H1 (cell line): ENCODE measurements around the gene NPTN. TPM values are rescaled to one million over a fixed set of nuclear protein-coding genes. Genes with fewer than 3 reads are reported as not detected.

Source experiments
- CTCF ChIA-PET: fragments of 300-600 bp; sonication (Branson Sonifier 250); formaldehyde crosslinking; loops from one replicate; lab custom pipeline; 2021; ENCODE audit not compliant: partially characterized antibody; lab: Charles Lee
- POLR2A ChIA-PET: fragments of 300-600 bp; sonication (Branson Sonifier 250); formaldehyde crosslinking; loops from one replicate; lab custom pipeline; 2021; ENCODE audit warnings: inconsistent platforms; ENCODE audit not compliant: partially characterized antibody; lab: Charles Lee
- DNase-seq, 2 experiments: peaks; one replicate each; pipeline versions ENCODE4 v3.0.0 to v3.0.0-alpha.2; 2010 to 2022; ENCODE audit warnings: low spot score in 2 of 2, low read depth in 1 of 2, mixed read lengths in 1 of 2
- FAIRE-seq: peaks from 2 replicates; lab custom pipeline; 2011; peaks lifted over from hg19 to GRCh38; lab: Jason Lieb, UNC
- H2AFZ ChIP-seq: 2 replicates; pipeline ENCODE4 v1.8.1; 2012; ENCODE audit warnings: low read length, inconsistent platforms
- H2AK5ac ChIP-seq: 2 replicates; pipeline ENCODE4 v1.6.1; 2013; ENCODE audit warnings: low read depth, low read length
- H2BK120ac ChIP-seq: replicated peaks from 2 replicates; pipeline ENCODE3; 2013; ENCODE audit warnings: low read depth, low read length, inconsistent platforms
- H2BK12ac ChIP-seq: 2 replicates; pipeline ENCODE4 v1.6.1; 2013; ENCODE audit warnings: low read depth, low read length
- H2BK15ac ChIP-seq: 2 replicates; pipeline ENCODE4 v1.6.1; 2013; ENCODE audit warnings: low read length
- H2BK20ac ChIP-seq: 2 replicates; pipeline ENCODE4 v1.6.1; 2013; ENCODE audit warnings: low read length
- H2BK5ac ChIP-seq: 2 replicates; pipeline ENCODE4 v1.6.1; 2013; ENCODE audit warnings: low read depth, low read length
- H3K14ac ChIP-seq: 2 replicates; pipeline ENCODE4 v1.6.1; 2013; ENCODE audit warnings: inconsistent platforms; ENCODE audit not compliant: insufficient read length
- H3K18ac ChIP-seq: 2 replicates; pipeline ENCODE4 v1.6.1; 2013; ENCODE audit warnings: low read length; ENCODE audit errors: extremely low read depth
- H3K23ac ChIP-seq: 2 replicates; pipeline ENCODE4 v1.6.1; 2013; ENCODE audit warnings: inconsistent platforms; ENCODE audit not compliant: insufficient read length
- H3K23me2 ChIP-seq: 2 replicates; pipeline ENCODE4 v1.6.1; 2013; ENCODE audit warnings: low read depth, low read length
- H3K27ac ChIP-seq: 2 replicates; pipeline ENCODE4 v1.6.1; 2011; ENCODE audit warnings: low read depth, low read length, inconsistent platforms
- H3K27me3 ChIP-seq, 4 experiments: replicated peaks in 1 of 4; 1 replicate in 1 of 4; 2 replicates in 3 of 4; pipeline versions ENCODE4 v1.6.1 to v1.8.1; 2011 to 2013; ENCODE audit warnings: low read length in 3 of 4, mild to moderate bottlenecking in 3 of 4, inconsistent platforms in 2 of 4, mixed read lengths in 2 of 4, moderate library complexity in 1 of 4; ENCODE audit not compliant: control insufficient read depth in 3 of 4, insufficient read depth in 3 of 4; ENCODE audit errors: extremely low read depth in 1 of 4
- H3K36me3 ChIP-seq, 4 experiments: 2 replicates each; pipeline versions ENCODE4 v1.6.1 to v1.8.1; 2011 to 2013; ENCODE audit warnings: mild to moderate bottlenecking in 4 of 4, low read length in 3 of 4, moderate library complexity in 2 of 4, control low read depth in 1 of 4, inconsistent platforms in 1 of 4; ENCODE audit not compliant: insufficient read depth in 4 of 4, control insufficient read depth in 2 of 4
- H3K4ac ChIP-seq: replicated peaks from 2 replicates; pipeline ENCODE3; 2013; ENCODE audit warnings: low read length, low read depth, mixed read lengths, inconsistent platforms; ENCODE audit not compliant: insufficient read length
- H3K4me1 ChIP-seq, 4 experiments: replicated peaks in 1 of 4; 1 replicate in 1 of 4; 2 replicates in 3 of 4; pipeline versions ENCODE4 v1.6.1 to v1.8.1; 2011 to 2013; ENCODE audit warnings: low read length in 3 of 4, inconsistent platforms in 2 of 4, mixed read lengths in 1 of 4; ENCODE audit not compliant: insufficient read depth in 4 of 4, control insufficient read depth in 3 of 4
- H3K4me2 ChIP-seq, 2 experiments: 2 replicates each; pipeline versions ENCODE4 v1.6.1 to v1.8.1; 2011 to 2013; ENCODE audit warnings: low read depth in 2 of 2, low read length in 2 of 2, control low read depth in 1 of 2, inconsistent platforms in 1 of 2, mild to moderate bottlenecking in 1 of 2; ENCODE audit not compliant: insufficient read depth in 1 of 2
- H3K4me3 ChIP-seq, 4 experiments: fragments of 200-600, 300-600 bp in 1 of 4; sonication (generic), shearing (Covaris generic), sonication (Bioruptor Twin) in 1 of 4; 2 replicates each; pipeline versions ENCODE4 v1.5.1 to v1.8.1; 2011 to 2016; ENCODE audit warnings: low read length in 4 of 4, low read depth in 3 of 4, control low read depth in 2 of 4, inconsistent platforms in 2 of 4, mild to moderate bottlenecking in 2 of 4, mixed read lengths in 1 of 4, moderate library complexity in 1 of 4; ENCODE audit not compliant: insufficient read depth in 2 of 4; ENCODE audit errors: extremely low read depth in 1 of 4
- H3K56ac ChIP-seq: replicated peaks from 2 replicates; pipeline ENCODE3; 2013; ENCODE audit warnings: low read depth, mild to moderate bottlenecking, mixed read lengths, low read length, inconsistent platforms; ENCODE audit not compliant: insufficient read length
- H3K79me1 ChIP-seq: 2 replicates; pipeline ENCODE4 v1.6.1; 2013; ENCODE audit warnings: low read depth, low read length, control low read depth
- H3K79me2 ChIP-seq, 2 experiments: 2 replicates each; pipeline versions ENCODE4 v1.6.1 to v1.8.1; 2012 to 2013; ENCODE audit warnings: low read length in 2 of 2, mild to moderate bottlenecking in 2 of 2, inconsistent platforms in 1 of 2; ENCODE audit not compliant: insufficient read depth in 2 of 2, control insufficient read depth in 1 of 2
- H3K9ac ChIP-seq, 4 experiments: replicated peaks in 1 of 4; 1 replicate in 1 of 4; 2 replicates in 3 of 4; pipeline versions ENCODE4 v1.6.1 to v1.8.1; 2011 to 2013; ENCODE audit warnings: low read depth in 3 of 4, low read length in 3 of 4, control low read depth in 2 of 4, mild to moderate bottlenecking in 2 of 4, moderate library complexity in 2 of 4, inconsistent platforms in 1 of 4; ENCODE audit errors: extremely low read depth in 1 of 4
- H3K9me3 ChIP-seq, 2 experiments: 2 replicates each; pipeline versions ENCODE4 v1.6.1 to v1.8.1; 2012 to 2013; ENCODE audit warnings: mild to moderate bottlenecking in 2 of 2, moderate library complexity in 2 of 2, control low read depth in 1 of 2, inconsistent platforms in 1 of 2, low read depth in 1 of 2, low read length in 1 of 2, mixed read lengths in 1 of 2; ENCODE audit not compliant: insufficient read depth in 2 of 2
- H4K20me1 ChIP-seq, 2 experiments: replicated peaks in 1 of 2; 2 replicates each; pipeline versions ENCODE3 to v1.8.1; 2011 to 2013; ENCODE audit warnings: inconsistent platforms in 2 of 2, low read length in 2 of 2, mild to moderate bottlenecking in 1 of 2; ENCODE audit not compliant: insufficient read depth in 2 of 2, control insufficient read depth in 1 of 2
- H4K5ac ChIP-seq: 2 replicates; pipeline ENCODE4 v1.6.1; 2013; ENCODE audit warnings: low read length, low read depth, mixed read lengths, inconsistent platforms; ENCODE audit not compliant: insufficient read length
- H4K8ac ChIP-seq: 2 replicates; pipeline ENCODE4 v1.8.0; 2013; ENCODE audit warnings: mild to moderate bottlenecking, moderate library complexity, low read length, inconsistent platforms; ENCODE audit not compliant: insufficient read depth; ENCODE audit errors: extremely low read depth
- H4K91ac ChIP-seq: replicated peaks from 2 replicates; pipeline ENCODE3; 2013; ENCODE audit warnings: low read length, mixed read lengths, inconsistent platforms; ENCODE audit not compliant: insufficient read length
- EGR1 ChIP-seq: IDR thresholded peaks from 2 replicates; pipeline ENCODE4 v1.6.1; 2011; ENCODE audit warnings: low read depth, low read length, borderline replicate concordance
- SP1 ChIP-seq: IDR thresholded peaks from 2 replicates; pipeline ENCODE4 v1.6.1; 2011; ENCODE audit warnings: low read depth, low read length
- SP4 ChIP-seq: IDR thresholded peaks from 2 replicates; pipeline ENCODE4 v1.6.1; 2012; ENCODE audit warnings: low read length, inconsistent platforms
- TAF1 ChIP-seq: IDR thresholded peaks from 2 replicates; pipeline ENCODE4 v1.6.1; 2011; ENCODE audit warnings: mild to moderate bottlenecking, low read depth, low read length
- TCF12 ChIP-seq: IDR thresholded peaks from 2 replicates; pipeline ENCODE4 v1.6.1; 2011; ENCODE audit warnings: low read depth, mild to moderate bottlenecking, low read length
- WGBS, 2 experiments: shearing (Covaris generic) in 1 of 2; methylation state at CpG; one replicate each; pipeline versions ENCODE4 v1.1.6 to v1.1.7; 2013 to 2015; ENCODE audit warnings: low lambda C conversion rate in 2 of 2, mixed read lengths in 2 of 2, inconsistent platforms in 1 of 2, low coverage in 1 of 2, missing lambda C conversion rate in 1 of 2; ENCODE audit not compliant: insufficient replicate concordance in 2 of 2, insufficient coverage in 1 of 2, insufficient read length in 1 of 2; ENCODE audit errors: extremely low coverage in 1 of 2, missing lambda C conversion rate in 1 of 2; 5-methylcytosine and 5-hydroxymethylcytosine counted together
- polyA plus RNA-seq, 7 experiments: library from polyadenylated mRNA; depleted of rRNA in 3 of 7; stranded (reverse) in 5 of 7; unstranded in 2 of 7; fragments of >200 nt in 5 of 7; fragments of 200-250 nt in 2 of 7; gene quantifications; 1 replicate in 5 of 7; 2 replicates in 1 of 7; 4 replicates in 1 of 7; pipeline versions ENCODE4 v1.2.1 to v1.2.3, GENCODE V29; 2011 to 2013; ENCODE audit warnings: missing spikeins in 2 of 7, mixed read lengths in 2 of 7
- total RNA-seq: library from RNA; stranded (reverse); fragmentation: NEBNext Ultra II Directional; extraction: Animal tissue kit (Norgen Biotek cat#: 25700); gene quantifications from 2 replicates; pipeline ENCODE4 v1.2.1, GENCODE V29; 2021

NPTN gene
- total and polyA plus RNA-seq, 2 of the 8 experiments (the other 6 are each of a cell fraction or from before 2014, with no cell fraction given), result 67.0 to 113 TPM

DNA sequence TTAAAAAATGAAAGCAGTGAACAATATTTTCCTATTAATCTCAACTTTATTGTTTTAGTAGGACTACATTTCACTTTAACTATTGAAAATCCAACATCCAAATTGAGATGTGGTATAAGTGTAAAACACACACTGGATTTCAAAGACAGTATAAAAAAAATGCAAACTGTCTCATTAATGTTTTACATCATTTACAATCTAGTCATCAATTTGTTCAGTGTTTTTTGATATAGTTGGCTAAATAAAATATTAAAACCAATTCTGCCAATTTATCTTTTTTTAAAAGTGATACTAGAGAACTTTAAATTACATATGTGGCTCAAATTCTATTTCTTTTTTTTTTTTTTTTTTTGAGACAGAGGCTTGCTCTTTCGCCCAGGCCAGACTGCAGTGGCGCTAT lies 95.1 kb downstream of the NPTN start:
- CTCF ChIA-PET, result interaction anchor here (0.7 to 2.0 kb wide), 2 partner anchors 74 to 552 kb away, joined by 3 to 5 read pairs; no protein-coding TSS in a partner anchor
- FAIRE-seq, result no peak
- TF ChIP-seq EGR1, result no peak
- TF ChIP-seq TAF1, result no peak
- TF ChIP-seq SP4, result no peak
- TF ChIP-seq SP1, result no peak
- no peak for TF ChIP-seq TCF12

More for the DNA sequence above, 95.1 kb downstream of the NPTN start:
- Histone ChIP-seq H3K23ac (no peak overlapping the region), H3K36me3 (no peaks in the 10 kb centered on the region), H2BK120ac (no peak overlapping the region), H3K27me3 (peaks cover 0 to 1% (median 0%) of the 10 kb centered on the region in 4 experiments; a peak in 1 of 7 replicates), H2BK20ac (no peak overlapping the region), H3K79me1 (no peaks in the 10 kb centered on the region), H2BK5ac (no peak overlapping the region), H3K27ac (no peak overlapping the region), H4K8ac (no peak overlapping the region), H3K4me2 (no peak overlapping the region), H3K9ac (no peak overlapping the region), H3K9me3 (no peaks in the 10 kb centered on the region), H3K4ac (no peak overlapping the region), H2AFZ (no peak overlapping the region), H3K79me2 (no peaks in the 10 kb centered on the region), H3K14ac (no peak overlapping the region), H4K5ac (no peak overlapping the region), H4K20me1 (no peaks in the 10 kb centered on the region), H2AK5ac (no peak overlapping the region), H2BK15ac (no peak overlapping the region), H2BK12ac (no peak overlapping the region), H4K91ac (no peak overlapping the region), H3K4me1 (no peaks in the 10 kb centered on the region), H3K23me2 (no peaks in the 10 kb centered on the region), H3K4me3 (no peak overlapping the region), H3K18ac (no peak overlapping the region), H3K56ac (no peak overlapping the region)
- no CpG with 5 or more reads among the region's 2 CpGs for WGBS, 2 experiments
- POLR2A ChIA-PET, result no interaction called here
- DNase-seq, result no peak
